Fibroblast of peridontal ligament (primary cell): ENCODE measurements around the gene CSDE1.

Source experiments
- DNase-seq: peaks from one replicate; pipeline ENCODE4 v3.0.0-alpha.2; 2010; ENCODE audit errors: extremely low read depth

The CSDE1 gene

DNA sequence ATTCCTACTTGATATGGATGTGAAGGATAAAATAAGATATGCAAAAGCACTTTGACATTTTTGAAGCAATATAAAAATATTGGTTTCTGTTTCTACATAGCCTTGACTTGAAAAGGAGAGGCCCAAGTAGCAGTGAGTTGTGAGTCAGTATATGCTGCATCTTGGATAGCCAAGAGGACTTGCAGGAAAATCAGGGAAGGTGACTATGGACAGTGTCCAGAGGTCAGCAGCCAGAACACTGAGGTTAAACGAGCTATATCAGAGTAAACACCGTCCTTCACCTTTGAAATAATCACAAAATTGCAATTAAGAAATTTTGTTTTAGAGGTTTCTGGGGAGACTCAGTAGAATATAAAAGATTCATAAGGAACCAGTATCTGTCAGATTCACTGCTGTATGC is 55.9 kb downstream of the CSDE1 start:
- DNase-seq: no peak

DNA sequence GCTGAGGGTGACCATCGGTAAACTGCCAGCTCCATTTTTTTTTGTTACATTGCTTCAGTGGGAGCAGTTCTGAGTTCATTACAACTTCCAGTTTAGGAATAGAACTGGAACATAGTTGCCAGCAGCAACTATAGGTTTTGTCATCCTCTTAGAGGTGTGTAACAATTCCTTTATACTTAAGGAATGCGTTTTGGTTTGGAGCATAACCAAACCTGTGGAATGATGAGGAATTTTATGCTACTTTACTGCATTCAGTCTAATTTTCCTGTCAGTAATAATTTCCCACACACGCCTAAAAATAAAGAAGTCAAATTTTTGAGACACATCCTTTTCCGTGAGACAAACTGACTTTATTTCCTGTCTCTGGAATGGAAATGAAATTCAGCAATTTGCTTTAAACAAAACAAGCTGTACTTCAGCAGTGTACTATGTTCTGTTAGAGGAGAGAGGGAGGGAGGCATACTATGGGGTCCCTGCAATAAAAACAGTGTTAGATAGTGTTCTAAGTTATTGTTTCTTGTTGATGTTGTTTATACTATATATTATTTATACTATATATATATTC is 57.7 kb downstream of the CSDE1 start:
- no peak for DNase-seq

- DNase-seq: no peak
These were observed 61.0 kb downstream of the CSDE1 start for GRCh38 chr1:114696810-114697209.

DNA sequence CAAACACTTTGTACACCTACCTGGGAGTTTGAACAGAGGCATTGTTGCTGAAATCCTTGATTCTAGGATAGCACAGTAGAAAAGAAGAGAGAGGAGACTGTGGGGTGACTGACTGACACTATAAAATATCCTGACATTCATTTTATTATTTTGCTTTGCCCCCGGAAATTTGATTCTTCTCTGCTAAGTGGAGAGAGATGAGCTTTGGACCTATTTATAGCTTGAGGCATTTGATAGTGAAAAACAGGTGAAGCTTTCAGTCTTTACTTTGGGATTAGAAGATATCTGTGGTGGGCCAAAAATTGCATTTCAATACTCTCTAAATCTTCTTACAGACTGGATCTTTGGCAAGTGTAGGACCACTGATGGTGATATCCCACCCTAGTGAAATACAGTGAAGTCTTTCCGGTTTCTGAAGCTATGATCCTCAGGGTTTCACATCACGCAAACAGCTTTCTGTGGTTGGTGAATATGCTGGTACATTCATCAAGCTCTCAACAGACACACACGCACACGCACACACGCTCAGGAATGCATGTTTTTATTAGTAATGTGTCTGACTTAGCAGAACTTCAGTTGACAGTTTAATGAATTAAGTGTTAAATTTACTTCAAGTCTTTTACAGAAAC is 62.2 kb downstream of the CSDE1 start, which contains the start of gene AMPD1:
Gene AMPD1, minus strand, starts transcription at position 117 of the 629 bp plus-strand sequence. Its CDS starts 75 bp downstream, at position 42.
- DNase-seq: no peak

DNA sequence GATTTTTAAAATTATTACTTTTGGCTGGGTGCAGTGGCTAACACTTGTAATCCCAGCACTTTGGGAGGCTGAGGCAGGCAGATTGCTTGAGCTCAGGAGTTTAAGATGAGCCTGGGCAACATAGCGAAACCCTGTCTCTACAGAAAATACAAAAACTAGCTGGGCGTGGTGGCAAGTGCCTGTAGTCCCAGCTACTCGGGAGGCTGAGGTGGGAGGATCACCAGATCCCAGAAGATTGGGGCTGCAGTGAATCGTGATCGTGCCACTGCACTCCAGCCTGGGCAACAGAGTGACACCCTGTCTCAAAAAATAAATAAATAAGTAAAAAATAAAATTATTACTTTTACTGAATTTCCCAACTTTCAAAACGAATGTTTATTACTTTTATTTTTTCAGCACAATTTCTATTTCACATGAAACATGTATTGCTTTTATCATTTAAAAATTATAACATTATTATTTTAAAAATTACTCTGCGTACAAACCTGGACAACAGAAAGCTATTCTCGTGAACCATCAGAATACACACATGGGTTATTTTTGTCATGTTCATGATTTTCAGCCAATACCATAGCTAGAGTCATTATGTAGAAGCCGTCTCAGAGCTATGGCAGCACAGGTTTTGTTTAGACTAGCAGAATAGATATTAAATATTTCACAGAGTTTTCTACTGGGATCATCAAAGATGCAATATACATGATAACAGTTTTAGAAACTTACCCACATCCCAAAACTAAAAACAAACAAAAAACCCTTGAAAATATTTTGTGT is 63.1 kb downstream of the CSDE1 start:
- DNase-seq: no peak

- no peak for DNase-seq
These were observed 64.8 kb downstream of the CSDE1 start for GRCh38 chr1:114692947-114693346.

DNA sequence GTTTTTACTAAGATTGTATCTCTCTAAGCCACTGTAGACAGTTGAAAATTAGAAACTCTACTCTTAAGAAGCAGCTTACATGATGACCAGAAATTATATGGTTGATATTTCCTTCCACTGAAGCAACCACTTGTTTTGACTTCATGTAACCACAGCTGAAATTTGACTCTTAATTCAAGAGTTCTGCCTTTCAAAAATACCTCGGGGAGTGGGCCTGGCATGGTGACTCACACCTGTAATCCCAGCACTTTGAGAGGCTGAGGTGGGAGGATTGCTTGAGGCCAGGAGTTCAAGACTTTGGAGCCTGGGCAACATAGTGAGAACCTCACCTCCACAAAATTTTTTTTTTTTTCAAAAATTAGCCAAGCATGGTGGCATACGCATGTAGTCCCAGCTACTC is 66.7 kb downstream of the CSDE1 start:
- DNase-seq: peak; percentile 15

- DNase-seq: no peak
These were observed 67.6 kb downstream of the CSDE1 start for GRCh38 chr1:114690148-114690547.

- no peak for DNase-seq
These were observed 69.3 kb downstream of the CSDE1 start for GRCh38 chr1:114688526-114688925.

- no peak for DNase-seq
These were observed 71.9 kb downstream of the CSDE1 start for GRCh38 chr1:114685851-114686250.

GRCh38 chr1:114677691-114678090 is 80.1 kb downstream of the CSDE1 start:
- no peak for DNase-seq

DNA sequence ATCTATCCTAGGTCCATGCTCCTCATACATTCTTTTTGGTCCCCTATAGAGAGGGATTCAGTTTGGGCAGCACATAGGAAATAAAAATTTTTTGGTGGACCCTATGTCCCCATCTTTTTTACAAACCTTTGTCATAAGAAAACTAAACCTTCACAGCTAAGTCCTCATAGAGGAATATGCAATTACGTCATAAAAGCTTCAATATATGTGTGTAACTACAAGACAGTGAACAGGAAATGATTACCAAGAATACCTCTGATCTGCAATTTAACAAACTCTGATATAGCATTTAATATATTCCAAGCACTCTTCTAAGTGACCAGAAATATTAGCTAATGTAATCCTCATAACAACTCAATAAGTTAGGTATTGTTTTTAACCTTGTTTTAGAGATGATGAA is 81.7 kb downstream of the CSDE1 start:
- no peak for DNase-seq

GRCh38 chr1:114671939-114672275 is 85.9 kb downstream of the CSDE1 start:
- DNase-seq: no peak

DNA sequence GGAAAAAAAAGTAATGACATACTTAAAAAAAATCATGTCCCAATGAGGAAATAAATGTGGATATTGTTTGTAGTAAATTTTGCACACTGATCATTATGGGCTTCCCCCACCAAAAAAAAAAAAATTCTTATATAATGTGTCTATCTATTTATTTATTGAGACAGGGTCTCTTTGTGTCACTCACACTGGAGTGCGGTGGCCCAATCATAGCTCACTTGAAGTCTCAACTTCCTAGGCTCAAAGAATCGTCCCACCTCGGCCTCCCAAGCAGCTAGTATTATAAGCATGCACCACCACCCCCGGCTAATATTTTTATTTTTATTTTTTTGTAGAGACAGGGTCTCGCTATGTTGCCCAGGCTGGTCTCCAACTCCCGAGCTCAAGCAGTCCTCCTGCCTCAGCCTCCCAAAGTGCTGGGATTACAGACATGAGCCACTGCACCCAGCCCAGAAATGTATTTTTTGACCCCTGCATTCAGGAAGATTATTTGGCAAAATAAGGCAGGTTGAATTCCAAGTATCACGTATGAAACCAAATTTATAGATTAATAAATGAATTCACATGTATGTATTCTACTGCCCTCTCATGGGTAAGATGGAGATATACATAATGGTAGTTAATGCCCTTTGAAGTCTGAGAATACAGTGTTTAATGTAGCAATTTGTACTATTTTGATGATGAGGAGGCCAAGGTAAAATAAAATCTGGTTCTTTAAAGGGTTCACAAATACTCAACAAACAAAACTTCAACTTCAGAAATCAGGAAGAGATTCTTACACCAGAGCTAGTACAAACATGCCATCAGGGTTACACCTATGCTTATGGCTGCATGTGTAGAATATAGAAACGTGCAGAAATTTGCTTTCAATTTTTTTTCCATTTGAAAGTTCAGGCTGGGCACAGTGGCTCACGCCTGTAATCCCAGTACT is 86.5 kb downstream of the CSDE1 start:
- DNase-seq: peak; percentile 34

DNA sequence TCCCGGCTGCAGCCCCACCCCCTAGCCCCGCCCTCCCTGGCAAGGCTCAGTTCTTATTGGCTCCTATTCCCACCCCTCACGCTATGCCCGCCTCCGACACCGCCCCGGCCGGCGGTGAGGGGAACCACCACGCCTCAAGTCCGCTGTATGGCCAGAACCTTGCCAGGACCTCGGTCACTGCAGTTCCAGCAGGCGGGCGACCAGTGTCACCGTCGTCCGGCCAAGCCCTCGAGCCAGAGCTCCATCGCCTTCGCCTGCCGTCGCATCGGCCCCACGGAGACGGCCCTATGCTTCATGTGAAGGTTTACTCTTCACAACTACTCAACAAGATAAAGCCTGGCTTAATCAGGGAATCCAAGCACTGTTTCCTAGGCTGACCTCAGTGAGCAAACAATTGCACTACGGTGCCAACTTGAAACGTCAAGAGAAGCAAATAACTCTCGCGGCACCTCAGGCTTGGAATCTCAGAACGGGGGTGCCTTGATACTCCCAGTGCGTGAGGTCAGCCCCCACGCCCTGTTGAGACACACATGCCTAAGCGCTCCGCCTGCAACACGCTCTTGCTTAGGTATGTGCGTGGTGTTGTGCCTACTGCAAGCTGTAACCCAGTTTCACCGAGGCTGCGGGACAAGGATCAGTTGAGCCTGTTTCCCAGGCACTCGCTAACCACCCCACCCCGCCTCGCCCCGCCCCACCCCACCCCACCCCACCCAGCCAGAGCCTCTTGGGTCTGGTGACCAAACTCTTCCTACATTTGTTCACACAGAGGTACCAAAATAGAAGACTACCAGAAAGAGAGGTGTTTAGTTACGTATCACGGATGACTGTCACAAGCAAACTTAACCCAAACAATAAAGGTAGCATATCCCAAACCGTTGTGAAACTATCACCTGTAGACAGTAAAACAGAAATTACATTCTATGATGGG is 87.4 kb downstream of the CSDE1 start:
- DNase-seq: peak; percentile 79

- no peak for DNase-seq
These were observed 88.2 kb downstream of the CSDE1 start, which contains the start of gene DENND2C for GRCh38 chr1:114669562-114670082. Gene DENND2C (minus strand): TSS chr1:114670049. CDS start chr1:114625984, 44,065 bp downstream.

DNA sequence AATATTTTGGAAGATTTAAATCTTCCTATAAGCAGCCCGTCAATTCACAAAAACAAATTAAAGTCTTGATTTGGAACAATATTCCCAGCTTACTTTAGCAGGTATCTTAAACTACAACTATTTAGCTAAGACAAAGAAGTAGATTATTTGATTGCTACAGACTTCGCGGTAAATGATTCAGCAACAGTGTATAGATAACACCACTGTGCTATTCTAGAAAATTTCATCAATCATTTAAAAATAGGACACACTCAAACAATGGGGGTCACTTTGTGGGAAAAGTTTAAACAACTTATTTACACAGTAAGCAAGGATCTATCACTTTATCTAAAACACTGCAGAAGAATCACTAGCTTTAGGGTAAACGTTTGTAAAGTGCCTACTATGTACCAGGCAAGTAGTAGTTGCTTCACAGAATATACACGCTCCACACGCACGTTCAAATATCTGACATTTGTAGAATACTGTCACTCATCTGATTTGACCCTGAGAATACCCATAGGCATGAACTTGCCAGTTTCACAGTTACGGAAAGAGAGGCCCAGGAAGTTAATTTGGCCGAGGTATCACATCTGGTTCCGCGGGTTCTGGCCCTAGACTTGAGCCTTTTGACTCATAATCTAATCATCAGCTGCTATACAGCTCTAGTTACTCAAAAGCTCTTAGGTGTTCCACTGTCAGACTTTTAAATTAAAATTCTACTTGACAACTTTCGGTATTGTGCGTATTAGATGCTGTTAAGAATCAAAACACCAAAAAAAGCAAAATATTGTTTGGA is 88.8 kb downstream of the CSDE1 start:
- peak; percentile 40 for DNase-seq

DNA sequence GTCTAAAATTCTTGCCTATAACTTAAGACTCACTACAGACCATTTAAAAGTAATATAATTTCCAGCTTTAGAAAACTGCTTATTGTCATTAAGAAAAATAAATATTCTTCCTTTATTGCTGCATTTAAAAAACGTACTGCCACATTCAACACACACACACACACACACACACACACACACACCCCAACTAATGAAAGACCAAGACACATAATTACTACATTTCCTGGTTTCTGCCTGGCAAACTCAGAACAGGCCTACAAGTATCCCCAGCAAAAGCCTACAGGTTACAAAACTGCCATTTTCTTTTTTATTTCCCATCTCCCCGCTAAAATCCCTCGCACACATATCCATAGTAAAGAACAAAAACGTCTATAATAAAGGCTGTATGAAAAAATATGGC is 89.4 kb downstream of the CSDE1 start:
- no peak for DNase-seq

GRCh38 chr1:114666954-114667353 is 90.8 kb downstream of the CSDE1 start:
- no peak for DNase-seq
